Rectal smooth muscle tissue (tissue), 1 donor: Measurements from ENCODE around the gene RPA3.

ENCODE experiments used
- H3K27ac ChIP-seq: one replicate; pipeline ENCODE4 v1.7.0; 2013; ENCODE audit warnings: low read depth, low read length, inconsistent platforms
- H3K27me3 ChIP-seq: one replicate; pipeline ENCODE4 v1.7.0; 2013; ENCODE audit warnings: low read length; ENCODE audit not compliant: control insufficient read depth, insufficient read depth
- H3K36me3 ChIP-seq: one replicate; pipeline ENCODE4 v1.7.0; 2013; ENCODE audit warnings: low read length; ENCODE audit not compliant: control insufficient read depth, insufficient read depth
- H3K4me1 ChIP-seq: one replicate; pipeline ENCODE4 v1.7.0; 2013; ENCODE audit warnings: low read length; ENCODE audit not compliant: control insufficient read depth, insufficient read depth
- H3K4me3 ChIP-seq: one replicate; pipeline ENCODE4 v1.7.0; 2013; ENCODE audit warnings: low read length
- H3K9ac ChIP-seq: one replicate; pipeline ENCODE4 v1.7.0; 2013; ENCODE audit warnings: low read length

Gene RPA3

GRCh38 chr7:7701527-7701926, 16.9 kb downstream of the RPA3 start:
- Histone ChIP-seq H3K27me3 (no peaks in the 10 kb centered on the region), H3K4me1 (peaks cover 11% of the 10 kb centered on the region), H3K9ac (no peak overlapping the region), H3K36me3 (no peaks in the 10 kb centered on the region), H3K4me3 (no peak overlapping the region), H3K27ac (no peak overlapping the region)

- H3K4me3 ChIP-seq: no peak overlapping the region
- H3K4me1 ChIP-seq: peaks cover 12% of the 10 kb centered on the region
These were observed 18.4 kb downstream of the RPA3 start for GRCh38 chr7:7699970-7700369.

GRCh38 chr7:7699380-7699779, 19.0 kb downstream of the RPA3 start:
- H3K36me3 ChIP-seq: no peaks in the 10 kb centered on the region
- H3K9ac ChIP-seq: no peak overlapping the region
- no peak overlapping the region for H3K27ac ChIP-seq
- no peaks in the 10 kb centered on the region for H3K27me3 ChIP-seq
- H3K4me1 ChIP-seq: peaks cover 12% of the 10 kb centered on the region
- H3K4me3 ChIP-seq: no peak overlapping the region

More at GRCh38 chr7:7699970-7700369, 18.4 kb downstream of the RPA3 start:
- Histone ChIP-seq H3K36me3 (no peaks in the 10 kb centered on the region), H3K27ac (no peak overlapping the region), H3K27me3 (no peaks in the 10 kb centered on the region), H3K9ac (no peak overlapping the region)

- H3K9ac ChIP-seq: no peak overlapping the region
- H3K4me3 ChIP-seq: no peak overlapping the region
- no peaks in the 10 kb centered on the region for H3K36me3 ChIP-seq
- no peak overlapping the region for H3K27ac ChIP-seq
- H3K27me3 ChIP-seq: no peaks in the 10 kb centered on the region
- H3K4me1 ChIP-seq: peaks cover 12% of the 10 kb centered on the region
These were observed 19.5 kb downstream of the RPA3 start for GRCh38 chr7:7698930-7699329.

- Histone ChIP-seq H3K36me3 (no peaks in the 10 kb centered on the region), H3K4me3 (no peak overlapping the region), H3K27me3 (no peaks in the 10 kb centered on the region), H3K4me1 (peaks cover 12% of the 10 kb centered on the region), H3K9ac (no peak overlapping the region), H3K27ac (peak overlapping the region; percentile 43)
These were observed 21.8 kb downstream of the RPA3 start for GRCh38 chr7:7696458-7697119.

- Histone ChIP-seq H3K27me3 (no peaks in the 10 kb centered on the region), H3K4me3 (no peak overlapping the region), H3K4me1 (peaks cover 12% of the 10 kb centered on the region), H3K36me3 (no peaks in the 10 kb centered on the region), H3K27ac (no peak overlapping the region), H3K9ac (no peak overlapping the region)
These were observed 23.1 kb downstream of the RPA3 start for GRCh38 chr7:7695111-7695817.

- Histone ChIP-seq H3K27ac (no peak overlapping the region), H3K9ac (no peak overlapping the region), H3K36me3 (no peaks in the 10 kb centered on the region), H3K4me3 (no peak overlapping the region), H3K27me3 (no peaks in the 10 kb centered on the region), H3K4me1 (peaks cover 12% of the 10 kb centered on the region)
These were observed 23.9 kb downstream of the RPA3 start for GRCh38 chr7:7694542-7694941.

- Histone ChIP-seq H3K4me1 (peaks cover 12% of the 10 kb centered on the region), H3K9ac (no peak overlapping the region), H3K27me3 (no peaks in the 10 kb centered on the region), H3K36me3 (no peaks in the 10 kb centered on the region), H3K27ac (no peak overlapping the region), H3K4me3 (no peak overlapping the region)
These were observed 24.5 kb downstream of the RPA3 start for GRCh38 chr7:7693881-7694280.

GRCh38 chr7:7688956-7689355, 29.5 kb downstream of the RPA3 start:
- Histone ChIP-seq H3K27ac (no peak overlapping the region), H3K27me3 (no peaks in the 10 kb centered on the region), H3K4me1 (no peaks in the 10 kb centered on the region), H3K4me3 (no peak overlapping the region), H3K9ac (no peak overlapping the region), H3K36me3 (no peaks in the 10 kb centered on the region)

GRCh38 chr7:7688310-7688709, 30.1 kb downstream of the RPA3 start:
- Histone ChIP-seq H3K27me3 (no peaks in the 10 kb centered on the region), H3K4me1 (no peaks in the 10 kb centered on the region), H3K36me3 (no peaks in the 10 kb centered on the region), H3K4me3 (no peak overlapping the region), H3K27ac (no peak overlapping the region), H3K9ac (no peak overlapping the region)

GRCh38 chr7:7687800-7688199, 30.6 kb downstream of the RPA3 start:
- H3K9ac ChIP-seq: no peak overlapping the region

GRCh38 chr7:7686811-7687508, 31.4 kb downstream of the RPA3 start:
- Histone ChIP-seq H3K9ac (no peak overlapping the region), H3K27ac (no peak overlapping the region)

More at GRCh38 chr7:7687800-7688199, 30.6 kb downstream of the RPA3 start:
- Histone ChIP-seq H3K36me3 (no peaks in the 10 kb centered on the region), H3K4me1 (no peaks in the 10 kb centered on the region), H3K27me3 (no peaks in the 10 kb centered on the region), H3K4me3 (no peak overlapping the region), H3K27ac (no peak overlapping the region)

More at GRCh38 chr7:7686811-7687508, 31.4 kb downstream of the RPA3 start:
- H3K27me3 ChIP-seq: no peaks in the 10 kb centered on the region
- H3K4me1 ChIP-seq: no peaks in the 10 kb centered on the region
- H3K36me3 ChIP-seq: no peaks in the 10 kb centered on the region
- H3K4me3 ChIP-seq: no peak overlapping the region
